ENCODE measurements around the gene SHANK1.

The SHANK1 gene

GRCh38 chr19:50713556-50714236 lies 5.9 kb downstream of the SHANK1 start:
- no peak overlapping the region for H3K9ac ChIP-seq
- no peaks in the 10 kb centered on the region for H3K79me2 ChIP-seq (ENCODE audit: insufficient read depth, low read depth)
- H3K4me3 ChIP-seq (IDR thresholded peaks at IDR 0.05; ENCODE audit: insufficient read depth, low read depth, low read length): no peak overlapping the region
- TF ChIP-seq, protein P1, sequence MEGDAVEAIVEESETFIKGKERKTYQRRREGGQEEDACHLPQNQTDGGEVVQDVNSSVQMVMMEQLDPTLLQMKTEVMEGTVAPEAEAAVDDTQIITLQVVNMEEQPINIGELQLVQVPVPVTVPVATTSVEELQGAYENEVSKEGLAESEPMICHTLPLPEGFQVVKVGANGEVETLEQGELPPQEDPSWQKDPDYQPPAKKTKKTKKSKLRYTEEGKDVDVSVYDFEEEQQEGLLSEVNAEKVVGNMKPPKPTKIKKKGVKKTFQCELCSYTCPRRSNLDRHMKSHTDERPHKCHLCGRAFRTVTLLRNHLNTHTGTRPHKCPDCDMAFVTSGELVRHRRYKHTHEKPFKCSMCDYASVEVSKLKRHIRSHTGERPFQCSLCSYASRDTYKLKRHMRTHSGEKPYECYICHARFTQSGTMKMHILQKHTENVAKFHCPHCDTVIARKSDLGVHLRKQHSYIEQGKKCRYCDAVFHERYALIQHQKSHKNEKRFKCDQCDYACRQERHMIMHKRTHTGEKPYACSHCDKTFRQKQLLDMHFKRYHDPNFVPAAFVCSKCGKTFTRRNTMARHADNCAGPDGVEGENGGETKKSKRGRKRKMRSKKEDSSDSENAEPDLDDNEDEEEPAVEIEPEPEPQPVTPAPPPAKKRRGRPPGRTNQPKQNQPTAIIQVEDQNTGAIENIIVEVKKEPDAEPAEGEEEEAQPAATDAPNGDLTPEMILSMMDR (conservative IDR thresholded peaks at IDR 0.05; ENCODE audit: low read depth, low read length): no peak
- no peak overlapping the region for H2AFZ ChIP-seq (ENCODE audit: low read depth)
- no peak overlapping the region for H3K4me2 ChIP-seq
- H3K27ac ChIP-seq: no peak overlapping the region
- H3K27me3 ChIP-seq (ENCODE audit: insufficient read depth, low read depth): no peaks in the 10 kb centered on the region; the same call in 1 of the 2 replicates
- no peaks in the 10 kb centered on the region for H4K20me1 ChIP-seq (ENCODE audit: insufficient read depth)
- H3K36me3 ChIP-seq (ENCODE audit: insufficient read depth): no peaks in the 10 kb centered on the region
- H3K4me1 ChIP-seq (ENCODE audit: low read depth, poor library complexity, severe bottlenecking): no peaks in the 10 kb centered on the region

GRCh38 chr19:50712833-50713232 lies 6.8 kb downstream of the SHANK1 start:
- H4K20me1 ChIP-seq (ENCODE audit: insufficient read depth): no peaks in the 10 kb centered on the region
- no peaks in the 10 kb centered on the region for H3K36me3 ChIP-seq (ENCODE audit: insufficient read depth)
- H3K4me2 ChIP-seq: no peak overlapping the region
- H3K27me3 ChIP-seq (ENCODE audit: insufficient read depth, low read depth): no peaks in the 10 kb centered on the region; the same call in 1 of the 2 replicates
- no peaks in the 10 kb centered on the region for H3K79me2 ChIP-seq (ENCODE audit: insufficient read depth, low read depth)
- no peak overlapping the region for H3K4me3 ChIP-seq (IDR thresholded peaks at IDR 0.05; ENCODE audit: insufficient read depth, low read depth, low read length)
- no peak overlapping the region for H3K27ac ChIP-seq
- TF ChIP-seq, protein P1 (conservative IDR thresholded peaks at IDR 0.05; ENCODE audit: low read depth, low read length): no peak
- no peak overlapping the region for H3K9ac ChIP-seq
- H2AFZ ChIP-seq (ENCODE audit: low read depth): no peak overlapping the region
- no peaks in the 10 kb centered on the region for H3K4me1 ChIP-seq (ENCODE audit: low read depth, poor library complexity, severe bottlenecking)

GRCh38 chr19:50711805-50712204 lies 7.8 kb downstream of the SHANK1 start:
- Histone ChIP-seq H3K4me1 (ENCODE audit: low read depth, poor library complexity, severe bottlenecking) (no peaks in the 10 kb centered on the region), H3K27me3 (ENCODE audit: insufficient read depth, low read depth) (no peaks in the 10 kb centered on the region; the same call in 1 of the 2 replicates), H3K9ac (no peak overlapping the region), H3K4me3 (IDR thresholded peaks at IDR 0.05; ENCODE audit: insufficient read depth, low read depth, low read length) (no peak overlapping the region), H4K20me1 (ENCODE audit: insufficient read depth) (no peaks in the 10 kb centered on the region), H3K36me3 (ENCODE audit: insufficient read depth) (no peaks in the 10 kb centered on the region), H2AFZ (ENCODE audit: low read depth) (no peak overlapping the region), H3K4me2 (no peak overlapping the region), H3K79me2 (ENCODE audit: insufficient read depth, low read depth) (no peaks in the 10 kb centered on the region), H3K27ac (no peak overlapping the region)
- TF ChIP-seq, protein P1 (conservative IDR thresholded peaks at IDR 0.05; ENCODE audit: low read depth, low read length): no peak

GRCh38 chr19:50711196-50711595 lies 8.4 kb downstream of the SHANK1 start:
- Histone ChIP-seq H4K20me1 (ENCODE audit: insufficient read depth) (no peaks in the 10 kb centered on the region), H3K27me3 (ENCODE audit: insufficient read depth, low read depth) (no peaks in the 10 kb centered on the region; the same call in 1 of the 2 replicates), H3K4me3 (IDR thresholded peaks at IDR 0.05; ENCODE audit: insufficient read depth, low read depth, low read length) (no peak overlapping the region), H2AFZ (ENCODE audit: low read depth) (no peak overlapping the region), H3K27ac (no peak overlapping the region), H3K4me2 (no peak overlapping the region), H3K4me1 (ENCODE audit: low read depth, poor library complexity, severe bottlenecking) (no peaks in the 10 kb centered on the region), H3K36me3 (ENCODE audit: insufficient read depth) (no peaks in the 10 kb centered on the region), H3K79me2 (ENCODE audit: insufficient read depth, low read depth) (no peaks in the 10 kb centered on the region), H3K9ac (no peak overlapping the region)
- TF ChIP-seq, protein P1 (conservative IDR thresholded peaks at IDR 0.05; ENCODE audit: low read depth, low read length): no peak

Measured in KMS-11 (cell line).